ENCODE measurements around the gene MAN1A1.

The MAN1A1 gene

GRCh38 chr6:119140196-119141140, 209.1 kb downstream of the MAN1A1 start:
- no peak for DNase-seq (ENCODE audit: low read depth)

GRCh38 chr6:119138906-119139541, 210.5 kb downstream of the MAN1A1 start:
- DNase-seq (ENCODE audit: low read depth), result no peak

- DNase-seq (ENCODE audit: low read depth), result no peak
These were observed 212.1 kb downstream of the MAN1A1 start for GRCh38 chr6:119137194-119138072.

- no peak for DNase-seq (ENCODE audit: low read depth)
These were observed 214.8 kb downstream of the MAN1A1 start for GRCh38 chr6:119134752-119135151.

GRCh38 chr6:119133400-119133799, 216.2 kb downstream of the MAN1A1 start:
- DNase-seq (ENCODE audit: low read depth), result no peak

- DNase-seq (ENCODE audit: low read depth), result no peak
These were observed 217.1 kb downstream of the MAN1A1 start for GRCh38 chr6:119132261-119132981.

GRCh38 chr6:119129968-119130484, 219.5 kb downstream of the MAN1A1 start:
- no peak for DNase-seq (ENCODE audit: low read depth)

- no peak for DNase-seq (ENCODE audit: low read depth)
These were observed 220.2 kb downstream of the MAN1A1 start for GRCh38 chr6:119129148-119129967.

- DNase-seq (ENCODE audit: low read depth), result no peak
These were observed 221.2 kb downstream of the MAN1A1 start for GRCh38 chr6:119128252-119128912.

- no peak for DNase-seq (ENCODE audit: low read depth)
These were observed 221.9 kb downstream of the MAN1A1 start for GRCh38 chr6:119127627-119128026.

Data from GM04503 (cell line).